Mesodermal cell (in vitro differentiated cells): ENCODE data around the gene IER5.
"Not testable (repeated sequence)": the region's sequence is repeated elsewhere in the genome, so short reads cannot be mapped to it uniquely, and the experiment has no call there.

Source experiments
- H3K27ac ChIP-seq: 2 replicates; pipeline ENCODE4 v1.7.0; 2013; ENCODE audit warnings: mild to moderate bottlenecking, low read depth, low read length, moderate library complexity; ENCODE audit not compliant: severe bottlenecking
- H3K36me3 ChIP-seq: 2 replicates; pipeline ENCODE4 v1.7.1; 2013; ENCODE audit warnings: mild to moderate bottlenecking, low read length, moderate library complexity; ENCODE audit not compliant: control insufficient read depth, insufficient read depth
- H3K4me1 ChIP-seq: one replicate; pipeline ENCODE4 v1.7.1; 2013; ENCODE audit warnings: mild to moderate bottlenecking, low read length; ENCODE audit not compliant: insufficient read depth, control insufficient read depth, poor library complexity, severe bottlenecking
- H3K4me3 ChIP-seq: 2 replicates; pipeline ENCODE4 v1.7.0; 2013; ENCODE audit warnings: low read length, control low read depth, mild to moderate bottlenecking; ENCODE audit not compliant: insufficient read depth, poor library complexity, severe bottlenecking; ENCODE audit errors: extremely low read depth
- H3K9me3 ChIP-seq: 2 replicates; pipeline ENCODE4 v1.7.1; 2013; ENCODE audit warnings: mild to moderate bottlenecking, low read length, moderate library complexity; ENCODE audit not compliant: control insufficient read depth
- WGBS, 2 experiments: methylation state at CpG; one replicate each; pipeline ENCODE4 v1.1.5; 2013; ENCODE audit warnings: missing lambda C conversion rate in 2 of 2; ENCODE audit not compliant: insufficient coverage in 2 of 2; 5-methylcytosine and 5-hydroxymethylcytosine counted together

Gene IER5

GRCh38 chr1:181115368-181115684 lies 26.8 kb downstream of the IER5 start:
- Histone ChIP-seq H3K4me3 (no peak overlapping the region), H3K9me3 (no peaks in the 10 kb centered on the region), H3K27ac (no peak overlapping the region), H3K4me1 (peaks cover 45% of the 10 kb centered on the region), H3K36me3 (no peaks in the 10 kb centered on the region)
- 90 to 94% methylated on average over 3 of the region's 3 CpGs for WGBS, 2 experiments

DNA sequence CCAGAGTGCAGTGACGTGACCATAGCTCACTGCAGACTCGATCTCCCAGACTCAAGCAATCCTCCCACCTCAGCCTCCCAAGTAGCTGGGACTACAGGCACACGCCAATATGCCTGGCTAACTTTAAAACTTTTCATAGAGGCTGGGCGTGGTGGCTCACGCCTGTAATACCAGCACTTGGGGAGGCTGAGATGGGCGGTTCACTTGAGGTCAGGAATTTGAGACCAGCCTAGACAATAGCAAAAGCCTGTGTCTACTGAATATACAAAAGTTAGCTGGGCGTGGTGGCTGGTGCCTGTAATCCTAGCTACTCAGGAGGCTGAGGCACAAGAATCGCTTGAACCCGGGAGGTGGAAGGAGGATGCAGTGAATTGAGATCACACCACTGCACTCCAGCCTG lies 27.5 kb downstream of the IER5 start:
- not testable (repeated sequence) for H3K9me3 ChIP-seq, H3K36me3 ChIP-seq, H3K4me3 ChIP-seq, H3K27ac ChIP-seq
- WGBS, 2 experiments, result 85 to 91% methylated on average over 4 to 9 of the region's 9 CpGs
- peaks cover 48% of the 10 kb centered on the region for H3K4me1 ChIP-seq

DNA sequence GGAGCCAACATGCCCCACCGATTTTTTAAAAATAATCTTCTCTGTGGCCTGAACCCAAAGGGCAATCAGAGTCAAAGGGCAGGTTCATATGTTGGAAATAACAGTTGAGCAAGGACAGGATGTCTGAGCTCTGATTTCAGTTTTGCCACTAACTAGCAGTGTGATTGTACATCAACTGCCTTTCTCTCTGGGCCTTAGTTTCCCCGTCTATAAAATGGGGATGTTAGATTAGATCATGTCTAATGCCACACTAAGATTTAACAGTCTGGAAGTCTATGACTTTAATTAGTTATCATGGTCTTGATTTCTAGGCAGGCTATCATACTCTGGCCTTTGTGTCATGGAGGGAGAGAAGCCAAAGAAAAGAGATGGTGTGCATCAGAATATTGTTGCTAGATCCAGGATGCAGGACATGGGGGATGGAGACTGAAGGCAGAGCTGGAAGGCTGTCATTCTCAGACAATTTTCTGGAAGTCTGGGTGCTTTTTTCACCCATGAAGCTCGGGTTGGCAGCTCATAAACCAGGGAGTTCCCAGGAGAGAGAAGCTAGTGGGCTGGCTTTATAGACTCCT lies 28.4 kb downstream of the IER5 start:
- peak overlapping the region; percentile 79 for H3K27ac ChIP-seq
- no peak overlapping the region for H3K4me3 ChIP-seq
- H3K4me1 ChIP-seq, result peaks cover 40% of the 10 kb centered on the region
- no peaks in the 10 kb centered on the region for H3K9me3 ChIP-seq
- no peaks in the 10 kb centered on the region for H3K36me3 ChIP-seq
- WGBS, 2 experiments, result 58 to 86% methylated on average over 1 to 2 of the region's 3 CpGs

GRCh38 chr1:181117648-181118449 lies 29.3 kb downstream of the IER5 start:
- H3K4me1 ChIP-seq, result peaks cover 30% of the 10 kb centered on the region
- 52 to 66% methylated on average over 6 to 9 of the region's 9 CpGs for WGBS, 2 experiments
- H3K27ac ChIP-seq, result peak overlapping the region; percentile 79
- H3K9me3 ChIP-seq, result no peaks in the 10 kb centered on the region
- no peaks in the 10 kb centered on the region for H3K36me3 ChIP-seq
- H3K4me3 ChIP-seq, result no peak overlapping the region

DNA sequence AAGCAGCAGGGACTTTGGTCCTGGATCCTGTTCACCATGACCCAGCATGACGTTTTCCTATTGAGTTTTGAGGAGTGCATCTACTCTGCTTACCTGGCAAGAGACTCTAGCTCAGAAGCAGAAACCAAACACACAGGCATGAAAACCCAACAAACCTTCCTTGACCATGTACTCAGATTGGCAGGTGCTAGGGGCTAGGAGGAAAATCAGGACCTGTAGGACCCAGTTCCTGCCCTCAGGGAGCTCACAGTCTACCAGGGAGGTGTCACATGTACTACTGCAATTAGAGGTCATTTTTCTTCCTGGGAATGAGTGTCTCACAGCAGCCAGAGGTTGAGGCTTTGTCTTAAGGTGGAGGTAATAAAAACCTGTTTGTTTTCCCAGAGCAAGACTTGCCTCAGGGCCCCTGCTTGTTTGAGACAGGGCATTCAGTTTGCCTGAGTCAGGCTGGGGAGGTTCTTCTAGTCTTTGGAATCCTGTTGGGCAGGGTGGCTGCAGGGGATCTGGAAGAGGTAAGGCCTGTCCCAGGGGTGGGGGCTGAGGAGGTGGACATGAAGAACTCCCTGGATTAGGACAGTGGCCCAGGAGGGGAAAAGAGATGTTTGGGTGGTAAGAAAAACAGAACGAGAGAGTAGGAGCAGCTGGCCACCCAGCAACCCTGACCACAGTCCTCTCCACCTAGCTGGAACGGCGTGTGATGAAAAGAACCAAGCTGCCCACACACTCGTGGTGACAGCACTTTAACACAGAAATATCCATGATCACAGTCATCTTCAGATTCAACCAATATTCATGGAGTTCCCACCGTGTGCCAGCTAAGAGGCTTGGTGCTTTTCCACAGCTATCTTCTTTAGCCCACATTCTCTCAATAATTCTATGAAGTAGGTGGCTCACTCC lies 30.8 kb downstream of the IER5 start:
- Histone ChIP-seq H3K36me3 (no peaks in the 10 kb centered on the region), H3K9me3 (no peaks in the 10 kb centered on the region), H3K4me3 (no peak overlapping the region), H3K27ac (no peak overlapping the region), H3K4me1 (peaks cover 19% of the 10 kb centered on the region)
- WGBS, 2 experiments, result 82 to 97% methylated on average over 4 to 5 of the region's 6 CpGs

GRCh38 chr1:181120924-181121323 lies 32.4 kb downstream of the IER5 start:
- Histone ChIP-seq H3K9me3 (no peaks in the 10 kb centered on the region), H3K27ac (no peak overlapping the region), H3K36me3 (no peaks in the 10 kb centered on the region), H3K4me1 (peaks cover 23% of the 10 kb centered on the region), H3K4me3 (no peak overlapping the region)
- WGBS, 2 experiments, result 76 to 83% methylated on average over 2 of the region's 2 CpGs

DNA sequence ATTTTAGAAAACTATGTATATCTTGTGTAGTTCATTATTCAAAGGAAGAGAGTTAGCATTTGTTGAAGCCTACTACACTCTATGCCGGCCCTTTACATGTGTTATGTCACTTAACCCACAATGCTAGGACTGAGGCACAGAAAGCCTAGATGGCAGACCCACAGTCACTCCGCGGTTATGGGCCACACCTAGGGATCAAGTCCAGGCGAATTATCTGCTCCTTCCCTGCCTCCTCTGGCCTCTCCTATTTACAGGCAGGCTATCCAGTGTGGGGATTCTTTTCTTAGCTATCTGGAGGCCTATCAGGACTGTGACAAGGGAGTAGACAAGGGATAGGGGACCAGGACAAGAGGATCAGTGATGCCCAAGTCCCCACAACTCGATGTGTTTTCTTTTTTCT lies 33.0 kb downstream of the IER5 start:
- no peaks in the 10 kb centered on the region for H3K9me3 ChIP-seq
- H3K27ac ChIP-seq, result no peak overlapping the region
- H3K4me1 ChIP-seq, result peaks cover 23% of the 10 kb centered on the region
- 92 to 96% methylated on average over 4 to 5 of the region's 5 CpGs for WGBS, 2 experiments
- H3K4me3 ChIP-seq, result no peak overlapping the region
- H3K36me3 ChIP-seq, result no peaks in the 10 kb centered on the region

DNA sequence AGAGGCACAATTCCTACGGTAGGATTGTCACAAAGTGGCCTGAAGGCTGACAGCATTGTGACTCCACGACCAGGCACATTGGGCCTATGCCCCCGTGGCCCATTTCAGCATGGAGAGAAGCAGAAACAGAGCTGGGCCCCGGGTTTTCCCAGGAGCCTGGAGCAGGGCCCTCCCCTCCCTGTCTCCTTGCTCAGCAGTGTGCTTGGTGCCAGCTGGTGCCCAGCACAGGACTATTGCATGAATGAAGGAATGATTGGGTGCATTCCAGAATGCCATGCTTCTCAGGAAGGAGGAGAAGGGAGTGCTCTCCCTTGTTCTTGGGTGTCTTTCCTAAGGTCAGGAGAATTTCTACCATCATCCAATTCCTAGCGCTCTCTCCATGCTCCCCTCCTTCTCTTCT lies 33.7 kb downstream of the IER5 start:
- Histone ChIP-seq H3K4me1 (peaks cover 18% of the 10 kb centered on the region), H3K36me3 (no peaks in the 10 kb centered on the region), H3K9me3 (no peaks in the 10 kb centered on the region), H3K27ac (no peak overlapping the region), H3K4me3 (no peak overlapping the region)
- WGBS, 2 experiments, result 91 to 92% methylated on average over 4 of the region's 5 CpGs

DNA sequence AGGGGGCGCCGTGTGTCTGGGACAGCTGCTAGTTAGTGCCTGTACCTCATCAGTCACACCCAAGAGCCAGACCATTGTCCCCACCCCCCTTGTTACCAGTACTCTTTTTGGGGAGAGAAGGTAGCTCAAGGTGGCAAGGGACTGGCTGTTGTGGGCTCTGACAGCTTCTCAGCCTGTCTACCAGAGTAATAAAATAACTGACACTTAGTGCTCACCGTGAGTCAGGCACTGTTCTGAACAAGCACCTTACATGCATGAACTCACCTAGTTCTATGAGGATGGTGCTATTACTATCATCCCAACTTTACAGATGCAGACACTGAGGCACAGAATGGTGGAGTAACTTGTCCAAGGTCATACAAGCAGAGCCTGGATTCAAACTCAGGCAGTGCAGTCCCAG lies 34.7 kb downstream of the IER5 start:
- H3K4me1 ChIP-seq, result peaks cover 9% of the 10 kb centered on the region
- no peak overlapping the region for H3K4me3 ChIP-seq
- H3K36me3 ChIP-seq, result no peaks in the 10 kb centered on the region
- WGBS, 2 experiments, result 82% methylated on average over 3 of the region's 3 CpGs
- no peaks in the 10 kb centered on the region for H3K9me3 ChIP-seq
- no peak overlapping the region for H3K27ac ChIP-seq

DNA sequence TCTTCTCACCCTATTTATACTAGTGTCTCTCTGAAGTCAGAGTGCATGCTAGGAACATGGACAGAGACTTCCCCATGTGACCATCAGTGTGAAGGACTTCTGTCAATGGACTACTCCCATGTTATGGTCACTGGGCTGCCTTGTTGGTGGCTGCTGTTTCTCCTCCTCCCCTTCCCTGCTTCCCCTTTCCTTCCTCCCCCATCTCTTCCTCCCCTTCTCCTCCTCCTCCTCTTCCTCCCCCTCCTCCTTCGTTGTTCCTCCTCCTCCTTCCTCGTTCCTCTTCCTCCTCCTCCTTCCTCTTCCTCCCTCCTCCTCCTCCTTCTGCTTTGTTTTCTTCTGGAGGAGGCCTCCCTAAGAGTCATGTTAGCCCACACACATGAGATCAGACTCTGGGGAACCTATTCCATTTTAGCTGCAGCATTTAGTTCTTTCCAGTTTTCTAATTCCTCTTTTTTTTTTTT lies 35.8 kb downstream of the IER5 start:
- H3K36me3 ChIP-seq, result no peaks in the 10 kb centered on the region
- 13% methylated on average over 2 of the region's 2 CpGs; no CpG with 5 or more reads in 1 of the 2 experiments for WGBS, 2 experiments
- no peak overlapping the region for H3K4me3 ChIP-seq
- H3K27ac ChIP-seq, result no peak overlapping the region
- no peaks in the 10 kb centered on the region for H3K9me3 ChIP-seq
- peaks cover 14% of the 10 kb centered on the region for H3K4me1 ChIP-seq
